SKM-1 (cell line): Measurements from ENCODE around the gene MKNK1.

Experiments used
- DNase-seq: peaks from one replicate; lab custom pipeline; 2025; ENCODE audit not compliant: unreplicated experiment; lab: John Stamatoyannopoulos, UW

The MKNK1 gene

DNA sequence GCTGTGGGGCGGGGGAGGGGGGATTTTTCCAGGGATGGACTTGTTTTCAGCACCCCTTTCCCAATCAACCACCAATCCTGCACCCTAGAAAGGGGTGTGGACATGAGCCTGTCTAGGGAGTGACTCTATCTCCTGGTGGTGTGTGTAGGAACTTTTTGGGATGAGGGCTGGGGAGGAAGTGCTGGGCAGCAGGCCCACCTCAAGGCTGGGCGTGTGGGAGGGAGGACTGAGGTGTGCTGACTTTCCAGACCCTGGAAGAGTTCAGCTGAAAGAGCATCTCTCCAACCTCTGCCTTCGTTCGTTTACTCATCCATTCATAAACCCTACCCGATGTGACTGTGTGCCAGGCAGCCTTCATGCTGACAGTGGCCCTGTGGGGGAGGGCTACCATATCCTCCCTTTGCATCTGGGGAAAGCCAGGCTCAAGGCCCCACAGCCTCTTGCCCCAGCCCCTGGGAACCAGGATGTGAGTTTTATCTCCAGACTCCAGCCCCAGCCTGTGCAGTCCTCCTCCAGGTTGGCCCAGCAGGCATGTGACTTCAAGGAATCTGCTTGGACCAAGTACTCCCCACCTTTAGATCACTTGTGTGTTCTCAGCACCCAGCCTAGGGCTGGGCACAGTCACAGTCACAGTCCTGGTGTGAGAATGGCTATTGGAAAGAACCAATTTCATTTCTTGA, 59.4 kb downstream of the MKNK1 start:
- no peak for DNase-seq

DNA sequence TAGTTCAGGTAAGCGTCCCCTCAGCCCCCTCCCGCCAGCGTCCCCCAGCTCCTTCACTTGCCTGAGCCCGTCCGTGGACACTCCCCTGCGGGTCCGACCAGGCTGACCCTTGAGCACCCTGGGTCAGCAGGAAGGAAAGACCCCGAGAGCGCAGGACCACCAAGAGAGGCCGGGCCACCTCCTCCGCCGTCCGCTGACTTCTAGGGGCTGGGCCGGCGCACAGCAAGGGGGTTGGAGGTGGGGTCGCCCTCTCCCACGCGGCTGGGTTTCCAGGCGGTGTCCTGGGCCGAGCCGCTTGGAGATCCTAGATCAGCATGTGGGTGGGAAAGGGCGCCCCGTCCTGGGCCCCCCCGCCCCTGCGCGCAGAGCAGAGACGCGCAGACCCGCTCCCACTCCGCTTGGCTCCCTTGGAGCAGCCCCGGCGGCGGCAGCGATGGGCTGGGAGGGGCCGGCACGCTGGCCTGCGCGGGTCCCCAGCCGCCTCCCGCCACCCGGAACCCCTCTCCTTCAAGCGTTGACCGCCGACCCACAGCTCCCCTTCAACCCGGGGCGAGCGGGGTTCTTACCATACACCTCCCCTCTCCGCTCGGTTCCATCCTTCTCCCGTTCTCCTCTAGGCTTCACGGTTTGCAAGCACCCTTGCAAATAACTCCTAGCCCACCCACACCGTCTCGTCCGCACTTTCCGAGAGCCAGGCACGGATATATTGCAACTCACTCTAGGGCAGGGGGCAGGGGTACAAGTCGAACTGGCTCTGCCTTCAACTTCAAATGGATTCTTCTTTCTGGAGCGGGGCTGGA, 60.1 kb downstream of the MKNK1 start:
- no peak for DNase-seq

DNA sequence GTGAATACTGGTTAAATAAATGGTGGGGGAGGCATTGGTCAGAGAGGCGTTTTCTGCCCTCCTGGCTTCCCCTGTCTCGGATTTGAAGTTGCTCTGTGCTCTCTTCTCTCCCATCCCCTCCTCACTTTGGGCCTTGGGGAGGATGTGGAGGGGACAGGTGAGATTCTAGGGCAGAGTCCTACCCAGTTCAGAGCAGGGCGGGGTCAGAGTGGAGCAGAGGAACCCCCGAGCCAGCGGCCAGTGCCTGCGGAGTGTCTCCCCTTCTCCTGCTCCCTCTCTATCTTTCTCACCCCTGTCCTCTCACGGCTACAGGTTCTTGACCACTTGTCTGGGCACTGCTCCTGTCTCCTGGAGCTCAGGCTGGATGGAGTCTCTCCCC, 60.7 kb downstream of the MKNK1 start:
- DNase-seq: no peak

DNA sequence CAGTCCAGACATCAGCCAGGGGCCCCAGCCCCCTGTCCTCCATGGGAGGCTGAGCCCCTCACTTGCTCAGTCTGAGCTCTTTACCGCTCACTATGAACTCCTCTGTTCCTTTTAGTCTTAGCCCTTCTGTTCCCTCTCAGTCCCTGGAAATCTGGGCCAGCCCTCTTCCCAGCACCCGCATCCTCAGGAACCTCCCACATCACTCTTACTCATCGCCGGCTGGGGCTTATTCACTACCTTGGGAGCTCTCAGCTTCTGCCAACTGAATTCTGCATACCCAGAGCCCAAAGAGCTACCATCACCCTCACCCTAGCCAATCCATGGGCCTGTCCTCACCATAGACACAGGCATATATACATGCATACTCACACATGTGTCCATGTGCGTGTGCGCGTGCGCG, 64.1 kb downstream of the MKNK1 start:
- no peak for DNase-seq

DNA sequence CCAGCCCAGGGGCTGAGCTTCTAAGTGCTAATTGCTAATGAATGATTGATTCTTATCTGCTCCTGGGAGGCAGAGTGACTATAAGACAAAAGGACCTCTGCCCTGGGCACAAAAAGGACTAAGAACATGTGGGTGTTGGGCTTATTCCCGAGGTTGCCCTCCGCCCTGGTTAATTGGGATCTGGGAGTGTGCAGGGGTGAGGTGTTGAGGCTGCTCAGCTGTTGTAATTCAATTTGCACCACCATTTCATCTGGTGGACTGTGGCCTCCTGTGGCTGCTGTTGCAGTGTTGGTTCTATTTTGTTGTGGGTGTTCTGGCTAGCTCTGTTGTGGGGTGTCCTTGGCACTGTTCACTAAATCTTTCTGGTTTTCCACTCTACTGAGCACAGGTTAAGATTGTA, 65.9 kb downstream of the MKNK1 start:
- DNase-seq: no peak

DNA sequence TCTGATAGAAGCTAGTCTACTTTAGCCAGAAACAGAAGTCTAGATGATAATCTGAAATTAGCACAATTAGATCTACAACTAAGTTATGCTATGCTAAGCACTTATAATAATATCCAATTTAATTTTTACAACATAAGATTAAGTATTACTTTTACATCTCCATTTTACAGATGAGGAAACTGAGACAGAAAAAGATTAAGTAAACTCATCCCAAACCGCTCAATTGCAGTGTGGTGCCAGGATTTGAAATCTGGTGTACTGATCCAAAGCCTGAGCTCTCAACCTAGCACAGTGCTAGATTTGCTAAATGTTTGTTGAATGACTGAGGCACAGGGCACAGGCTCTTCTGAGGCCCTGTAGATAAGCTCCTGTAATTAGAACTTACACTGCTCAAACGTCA, 66.4 kb downstream of the MKNK1 start:
- DNase-seq: no peak

DNA sequence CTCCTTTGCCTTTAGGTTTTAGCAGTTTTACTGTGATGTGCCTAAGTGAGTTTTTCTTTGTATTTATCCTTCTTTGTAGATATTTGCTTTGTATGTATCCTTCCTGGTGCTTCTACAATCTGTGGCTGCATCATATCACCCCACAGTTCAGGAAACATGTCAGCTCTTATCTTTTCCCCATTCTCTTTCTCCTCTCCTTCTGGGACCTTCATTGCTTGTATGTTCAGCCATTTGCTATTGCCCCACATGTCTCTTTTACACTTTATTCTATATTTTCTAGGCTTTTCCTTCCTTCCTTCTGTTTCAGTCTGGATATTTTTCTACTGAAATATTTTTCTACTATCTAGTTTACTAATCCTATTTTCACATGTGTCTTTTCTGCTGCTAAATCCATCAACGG, 67.5 kb downstream of the MKNK1 start:
- DNase-seq: no peak

DNA sequence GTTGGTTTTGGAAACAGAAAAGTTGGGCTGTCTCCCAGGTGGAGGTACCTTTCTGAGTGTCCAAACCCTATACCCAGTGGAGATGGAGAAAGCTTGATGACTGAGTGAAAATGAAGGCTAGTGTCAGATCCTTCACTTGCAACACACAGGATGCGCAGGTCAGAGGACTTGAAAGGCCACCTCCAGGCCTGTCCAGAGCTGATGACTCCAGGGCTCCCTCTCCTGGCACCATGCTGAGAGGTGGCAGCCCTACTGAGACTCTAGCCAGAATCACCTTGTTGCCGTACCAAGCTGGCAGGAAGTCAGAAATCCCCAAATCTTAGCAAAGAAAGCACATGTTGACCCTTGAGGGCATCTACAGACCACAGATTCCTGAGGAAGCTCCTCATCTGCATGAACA, 69.0 kb downstream of the MKNK1 start:
- DNase-seq: peak; percentile 10

DNA sequence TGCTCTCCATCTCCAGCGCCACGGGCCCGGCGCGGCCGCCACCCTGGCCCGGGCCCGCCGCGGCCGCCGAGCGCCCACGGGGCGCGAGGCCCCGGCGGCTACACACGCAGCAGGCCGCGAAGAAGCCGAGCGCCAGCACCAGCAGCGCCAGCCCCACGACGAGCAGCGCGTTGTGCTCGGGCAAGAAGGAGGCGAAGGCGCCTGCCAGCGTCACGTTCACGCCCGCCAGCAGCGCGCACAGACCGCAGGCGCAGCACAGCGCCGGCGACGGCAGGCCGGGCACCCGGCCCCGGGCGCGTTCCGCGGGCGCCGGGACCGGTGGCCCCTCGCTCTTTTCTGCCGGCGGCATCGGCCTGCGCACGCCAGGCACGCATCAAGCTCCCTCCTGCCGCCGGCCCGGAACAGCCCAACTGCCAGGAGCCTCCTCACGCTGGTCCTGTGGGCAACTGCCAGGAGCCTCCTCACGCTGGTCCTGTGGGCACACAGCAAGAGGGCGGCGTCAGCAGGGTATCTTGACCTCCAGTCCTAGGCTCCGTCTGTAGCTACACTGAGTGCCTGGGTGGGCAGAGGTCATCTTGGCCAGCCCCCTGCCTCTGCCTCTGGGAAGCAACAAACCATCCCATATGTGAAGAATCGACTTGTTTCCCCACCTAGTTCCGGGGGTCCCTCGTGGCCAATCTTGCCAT, 70.7 kb downstream of the MKNK1 start:
- no peak for DNase-seq

DNA sequence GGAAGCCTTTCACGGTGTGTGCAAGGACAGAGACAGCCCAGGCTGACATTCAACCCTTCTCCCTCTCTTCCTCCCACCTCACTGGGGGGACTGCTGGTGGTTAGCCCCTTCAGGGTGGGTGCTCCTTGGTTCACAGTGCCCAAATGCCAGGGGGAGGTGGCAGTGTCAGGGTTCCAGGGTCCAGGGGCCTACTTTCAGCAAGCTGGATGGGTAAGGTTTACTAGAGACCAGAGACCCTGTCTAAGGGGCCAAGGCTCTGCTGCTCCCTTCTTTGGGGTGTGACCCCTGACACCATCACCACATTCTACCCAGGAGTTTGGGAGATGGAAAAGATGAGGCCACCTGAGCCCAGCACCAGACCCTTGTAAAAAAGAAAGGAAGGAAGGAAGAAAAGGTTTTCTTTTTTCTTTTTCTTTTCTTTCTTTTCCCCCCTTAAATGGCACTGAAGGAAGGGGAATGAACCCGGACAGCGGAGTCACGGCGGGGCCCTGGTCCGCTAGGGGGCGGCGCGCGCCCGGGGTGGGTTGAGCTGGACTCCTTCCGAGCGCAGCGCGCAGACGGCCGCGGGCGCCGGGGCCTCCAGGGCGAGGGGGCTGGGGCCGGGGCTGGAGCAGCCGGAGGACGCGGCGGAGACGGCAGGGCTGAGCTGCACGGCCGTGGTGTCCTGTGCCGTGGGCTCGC, 71.4 kb downstream of the MKNK1 start:
- DNase-seq: no peak

DNA sequence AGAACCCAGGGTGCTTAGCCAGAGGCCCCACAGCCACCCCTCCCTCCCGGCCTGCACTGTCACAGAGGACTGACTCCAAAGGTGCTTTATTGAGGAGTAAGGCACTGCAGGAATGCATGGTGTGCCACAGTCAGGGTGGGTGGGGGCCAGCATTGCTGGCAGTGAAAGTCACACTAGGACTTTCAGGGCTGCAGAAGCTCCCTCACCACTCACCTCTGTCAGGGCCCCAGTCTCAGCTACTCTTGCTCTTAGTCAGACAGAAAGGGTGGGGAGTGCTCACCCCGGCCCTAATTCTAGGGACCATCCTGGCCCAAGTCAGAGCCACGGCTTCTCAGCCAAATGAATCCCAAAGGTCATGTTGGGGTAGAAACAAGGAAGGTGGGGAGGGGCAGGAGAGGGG, 72.0 kb downstream of the MKNK1 start:
- no peak for DNase-seq

DNA sequence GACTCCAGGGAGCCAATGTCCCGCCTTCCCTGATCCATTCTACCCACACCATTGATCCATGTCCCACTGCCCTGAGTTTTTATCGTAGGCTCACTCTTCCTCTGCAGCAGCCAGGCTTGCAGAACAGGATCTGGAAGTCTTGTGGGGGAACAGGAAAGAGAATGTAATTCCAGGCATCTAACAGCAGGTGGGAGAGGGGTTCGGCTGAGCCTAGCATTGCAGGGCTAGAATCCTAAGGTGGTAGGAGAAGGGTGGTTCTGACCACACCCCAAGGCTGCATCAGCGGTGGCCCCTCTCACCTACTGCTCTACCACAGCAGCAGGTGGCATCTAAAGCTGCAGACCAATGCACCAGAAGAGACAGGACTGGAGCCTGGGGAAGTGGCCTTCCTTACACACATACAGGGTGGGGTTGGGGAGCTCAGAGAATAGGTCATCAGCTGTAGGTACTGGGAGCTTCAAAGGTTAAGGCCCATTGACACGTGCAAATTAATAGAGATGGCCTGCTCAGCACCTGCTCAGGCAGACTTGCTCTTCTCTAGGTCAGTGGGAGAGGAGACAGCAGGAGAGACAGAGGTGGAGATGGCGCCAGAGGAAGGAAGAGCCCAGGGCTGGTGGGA, 73.2 kb downstream of the MKNK1 start:
- DNase-seq: no peak

DNA sequence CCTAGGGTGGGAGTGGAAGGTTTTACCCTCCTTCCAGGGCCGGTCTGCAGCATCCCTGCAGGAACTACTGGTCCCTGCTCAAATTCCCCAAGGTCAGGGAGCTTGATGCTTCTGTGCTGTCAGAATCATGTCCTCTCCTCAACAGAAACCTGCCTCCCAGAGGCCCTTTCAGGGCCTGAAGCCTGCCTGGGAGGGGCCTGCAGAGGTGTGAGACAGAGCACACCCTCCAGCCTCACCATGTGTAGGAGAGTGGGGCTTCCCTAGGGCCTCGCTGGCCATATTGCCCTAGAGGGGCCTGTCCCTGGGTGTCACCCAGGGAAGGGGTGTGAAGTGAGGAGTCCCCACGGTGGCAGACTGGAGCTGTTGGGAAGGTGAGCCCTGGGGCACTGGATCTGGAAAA, 73.8 kb downstream of the MKNK1 start:
- no peak for DNase-seq

DNA sequence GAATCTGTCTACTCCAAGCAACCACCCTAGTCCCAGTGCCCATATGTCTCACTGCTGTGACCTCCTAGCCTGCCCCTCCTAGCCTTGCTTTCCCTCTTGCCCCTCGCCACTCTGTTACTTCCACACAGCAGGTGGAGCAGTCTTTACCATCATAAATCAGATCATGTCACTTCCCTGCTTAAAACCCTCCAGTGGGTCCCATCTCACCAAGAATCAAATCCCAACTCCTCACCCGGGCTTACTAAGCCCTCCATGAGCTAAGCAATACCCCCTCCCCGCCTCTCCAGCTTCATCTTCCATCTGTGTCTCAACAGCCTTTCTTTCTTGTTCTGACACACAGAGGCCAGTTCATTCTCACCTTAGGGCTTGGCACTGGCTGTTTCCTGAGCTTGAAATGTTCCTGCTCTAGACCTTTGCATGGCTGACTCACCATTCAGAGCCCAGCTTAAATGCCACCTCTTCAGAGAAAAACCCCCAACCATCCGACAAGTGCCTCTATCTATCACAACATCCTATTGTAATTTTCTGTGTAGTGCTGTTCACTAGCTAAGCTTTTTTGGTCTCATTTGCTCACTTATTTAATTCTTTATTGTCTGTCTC, 74.9 kb downstream of the MKNK1 start:
- no peak for DNase-seq

DNA sequence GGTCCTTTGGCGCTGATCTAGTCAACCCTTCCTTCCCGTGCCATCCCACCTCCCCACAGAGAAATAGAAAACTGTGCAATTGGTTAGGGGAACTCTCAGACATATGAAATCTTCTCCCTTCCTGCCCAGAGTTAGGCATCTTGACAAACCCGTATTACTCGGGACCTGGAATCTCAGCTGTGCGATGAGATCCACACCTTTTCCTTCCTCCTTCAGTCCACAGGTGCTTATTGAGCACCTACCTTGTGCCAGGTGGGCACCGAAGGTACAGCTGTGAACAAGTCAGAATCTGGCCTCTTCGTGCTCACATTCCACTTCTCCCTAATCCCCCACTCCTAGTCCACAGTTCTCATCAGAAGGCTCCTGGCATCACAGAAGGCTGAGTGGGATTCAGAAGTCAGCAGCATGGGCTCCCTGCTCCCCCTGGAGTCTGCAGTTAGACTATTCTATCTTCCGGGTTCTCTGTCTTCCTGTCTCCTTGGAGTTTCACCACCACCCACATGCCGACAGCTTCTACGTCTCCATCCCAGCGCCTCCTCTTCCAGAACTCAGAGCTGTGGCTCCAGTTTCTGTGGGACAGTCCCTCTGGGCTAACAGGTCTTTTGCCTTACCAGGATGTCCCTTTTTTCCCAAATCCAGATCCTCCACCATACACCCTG, 75.6 kb downstream of the MKNK1 start:
- no peak for DNase-seq

DNA sequence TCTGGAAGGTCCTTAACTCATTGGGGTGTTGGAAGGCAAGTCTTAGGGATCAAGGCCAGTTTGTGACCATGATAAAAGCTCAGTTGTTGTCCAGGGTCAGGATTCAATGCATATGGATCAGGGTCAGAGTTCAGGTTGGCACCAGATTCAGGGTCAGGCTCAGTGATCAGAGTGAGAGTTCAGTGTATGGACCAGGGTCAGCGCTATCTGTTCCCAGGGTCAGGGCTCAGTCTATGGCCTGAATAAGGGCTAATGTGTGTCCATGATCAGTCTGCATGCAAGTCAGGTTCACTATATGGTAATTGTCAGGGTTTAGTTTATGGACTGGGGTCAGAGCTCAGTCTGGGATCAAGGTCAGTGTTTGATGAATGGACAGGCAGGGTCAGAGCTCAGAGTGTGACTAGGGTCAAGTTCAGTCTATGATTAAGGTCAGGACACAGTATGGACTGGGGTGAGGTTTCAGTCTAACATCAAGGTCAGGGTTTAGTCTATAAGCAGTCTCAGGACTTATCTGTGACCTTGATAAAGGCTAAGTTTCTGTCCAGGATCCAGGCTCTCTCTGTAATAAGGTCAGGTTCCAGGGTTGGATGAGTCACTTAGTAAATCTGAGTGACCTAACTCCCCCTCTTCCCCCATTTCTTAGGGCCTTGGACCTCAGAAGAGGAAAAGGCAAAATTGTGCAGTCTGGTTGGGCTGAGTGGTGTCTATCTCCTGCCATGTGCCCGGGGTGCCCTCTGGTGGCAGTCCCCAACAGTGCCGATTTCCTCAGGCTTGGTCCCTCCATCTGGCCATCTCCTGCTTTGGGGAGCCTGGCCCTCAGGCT, 76.4 kb downstream of the MKNK1 start:
- peak; percentile 69 for DNase-seq

DNA sequence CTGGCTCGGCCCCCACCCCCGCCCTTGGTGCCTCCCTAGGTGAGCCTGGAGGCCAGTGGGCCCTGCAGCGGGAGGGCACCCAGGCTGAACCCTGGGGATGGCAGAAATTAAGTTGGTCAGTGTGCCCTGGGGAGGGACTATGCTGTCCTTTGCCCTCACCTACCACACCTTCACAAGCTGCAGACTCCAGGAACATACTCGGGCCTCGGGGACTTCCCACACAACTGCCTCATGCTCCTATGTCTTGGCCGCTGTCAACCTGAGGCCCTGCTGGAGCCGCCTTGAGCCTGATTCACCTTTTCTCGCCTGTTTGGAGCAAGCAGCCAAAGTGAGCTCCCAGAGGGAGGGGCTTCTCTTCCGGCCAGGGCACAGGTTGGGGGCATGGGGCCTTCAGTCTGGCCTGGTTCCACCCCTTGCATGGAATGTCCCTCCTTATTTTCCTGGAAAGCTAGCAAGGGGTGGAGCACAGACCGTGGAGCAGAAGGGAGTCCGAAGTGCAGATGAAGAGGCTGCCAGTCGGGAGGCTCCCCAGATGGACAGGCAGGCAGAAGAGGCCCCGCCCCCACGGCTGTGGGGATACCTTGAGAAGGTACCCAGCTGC, 77.3 kb downstream of the MKNK1 start:
- DNase-seq: no peak

DNA sequence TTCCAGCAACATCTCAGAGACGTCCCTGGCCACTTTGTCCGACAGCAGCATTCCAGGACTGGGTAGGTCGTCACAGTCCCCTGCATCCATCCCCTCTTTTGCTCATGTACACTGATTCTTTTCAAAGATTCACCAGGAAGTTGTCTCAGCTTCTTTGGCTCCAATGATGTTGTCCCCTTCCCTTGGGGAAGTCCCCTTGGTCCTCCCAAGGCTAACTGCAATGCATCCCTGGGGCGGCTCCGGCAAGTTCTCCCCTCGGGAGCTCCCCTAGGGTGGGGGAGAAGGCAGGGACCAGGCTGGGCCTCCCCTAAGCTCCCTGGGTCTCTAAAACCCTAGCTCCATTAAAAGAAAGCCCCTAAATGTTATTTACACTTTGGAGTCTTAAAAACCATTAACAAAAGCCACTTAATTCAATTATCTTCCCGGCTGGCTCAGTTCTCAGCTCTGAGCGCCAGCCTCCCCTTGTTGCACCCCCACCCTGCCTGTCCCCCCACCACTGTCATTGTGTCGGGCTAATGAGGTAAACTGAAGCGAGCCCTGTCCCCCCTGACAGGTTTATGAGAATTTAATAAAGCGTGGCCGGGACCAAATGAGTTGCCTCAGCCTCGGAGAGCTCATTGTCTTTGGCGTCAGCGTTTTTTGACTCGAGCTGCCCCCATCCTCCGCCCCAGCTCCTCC, 77.9 kb downstream of the MKNK1 start:
- DNase-seq: no peak
